ENCODE measurements around the gene BCAS4. TPM values are rescaled to one million over a fixed set of nuclear protein-coding genes. Genes with fewer than 3 reads are reported as not detected.
A peak's percentile ranks its signal among the peaks of the same experiment; 100 is the strongest.

BCAS4 gene
- total RNA-seq, 1 donor from 2014 or later: 9.3 TPM

DNA sequence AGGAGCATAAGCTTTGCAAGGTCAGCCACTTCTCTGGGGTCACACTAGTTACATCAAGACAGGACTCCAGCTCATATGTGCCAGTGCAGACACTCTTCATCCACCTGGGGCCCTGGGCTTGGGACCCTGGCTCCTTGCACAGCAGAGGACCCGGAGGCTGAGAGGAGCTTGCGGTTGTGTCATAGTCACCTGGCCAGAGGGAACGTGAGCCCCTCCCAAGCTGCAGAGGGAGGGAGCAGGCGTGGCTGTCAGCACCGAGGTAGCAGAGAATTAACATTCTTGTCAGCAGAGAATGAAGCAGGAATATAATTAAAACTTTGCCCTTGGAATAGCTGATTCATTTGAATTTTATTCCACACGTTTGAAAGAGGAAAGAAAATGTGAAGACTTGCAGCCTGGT lies 36.8 kb downstream of the BCAS4 start:
- H3K4me1 Mint-ChIP-seq (ENCODE audit: unreplicated experiment): peaks cover 4% of the 10 kb centered on the region
- no peaks in the 10 kb centered on the region for H3K27me3 Mint-ChIP-seq
- TF ChIP-seq, protein P1, sequence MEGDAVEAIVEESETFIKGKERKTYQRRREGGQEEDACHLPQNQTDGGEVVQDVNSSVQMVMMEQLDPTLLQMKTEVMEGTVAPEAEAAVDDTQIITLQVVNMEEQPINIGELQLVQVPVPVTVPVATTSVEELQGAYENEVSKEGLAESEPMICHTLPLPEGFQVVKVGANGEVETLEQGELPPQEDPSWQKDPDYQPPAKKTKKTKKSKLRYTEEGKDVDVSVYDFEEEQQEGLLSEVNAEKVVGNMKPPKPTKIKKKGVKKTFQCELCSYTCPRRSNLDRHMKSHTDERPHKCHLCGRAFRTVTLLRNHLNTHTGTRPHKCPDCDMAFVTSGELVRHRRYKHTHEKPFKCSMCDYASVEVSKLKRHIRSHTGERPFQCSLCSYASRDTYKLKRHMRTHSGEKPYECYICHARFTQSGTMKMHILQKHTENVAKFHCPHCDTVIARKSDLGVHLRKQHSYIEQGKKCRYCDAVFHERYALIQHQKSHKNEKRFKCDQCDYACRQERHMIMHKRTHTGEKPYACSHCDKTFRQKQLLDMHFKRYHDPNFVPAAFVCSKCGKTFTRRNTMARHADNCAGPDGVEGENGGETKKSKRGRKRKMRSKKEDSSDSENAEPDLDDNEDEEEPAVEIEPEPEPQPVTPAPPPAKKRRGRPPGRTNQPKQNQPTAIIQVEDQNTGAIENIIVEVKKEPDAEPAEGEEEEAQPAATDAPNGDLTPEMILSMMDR (conservative IDR thresholded peaks at IDR 0.05): no peak
- H3K9me3 Mint-ChIP-seq: no peaks in the 10 kb centered on the region
- no peaks in the 10 kb centered on the region for H3K36me3 Mint-ChIP-seq
- H3K27ac Mint-ChIP-seq: peak overlapping the region; percentile 68
- H3K4me3 Mint-ChIP-seq: no peak overlapping the region
- DNase-seq (ENCODE audit: extremely low spot score, unreplicated experiment): no peak

DNA sequence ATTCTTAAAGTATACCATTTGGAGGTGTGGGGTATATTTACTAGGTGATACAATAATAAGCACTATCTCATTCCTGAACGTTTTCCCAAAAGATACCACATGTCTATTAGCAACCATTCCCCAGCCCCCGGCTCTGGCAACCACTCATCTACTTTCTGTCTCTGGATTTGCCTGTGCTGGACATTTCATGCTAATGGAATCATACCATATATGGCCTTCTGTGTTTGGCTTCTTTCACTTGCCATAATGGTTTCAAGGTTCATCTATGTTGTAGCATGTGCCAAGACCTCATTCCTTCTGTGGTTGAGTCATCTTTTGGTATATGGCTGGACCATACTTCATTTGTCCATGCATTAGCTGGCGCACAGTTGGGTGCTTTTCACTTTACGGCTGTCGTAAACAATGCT lies 39.7 kb downstream of the BCAS4 start:
- no peaks in the 10 kb centered on the region for H3K9me3 Mint-ChIP-seq
- no peak overlapping the region for H3K27ac Mint-ChIP-seq
- peaks cover 16% of the 10 kb centered on the region for H3K4me1 Mint-ChIP-seq (ENCODE audit: unreplicated experiment)
- no peaks in the 10 kb centered on the region for H3K36me3 Mint-ChIP-seq
- no peaks in the 10 kb centered on the region for H3K27me3 Mint-ChIP-seq
- no peak overlapping the region for H3K4me3 Mint-ChIP-seq
- no peak for DNase-seq (ENCODE audit: extremely low spot score, unreplicated experiment)
- TF ChIP-seq, protein P1 (conservative IDR thresholded peaks at IDR 0.05): no peak

DNA sequence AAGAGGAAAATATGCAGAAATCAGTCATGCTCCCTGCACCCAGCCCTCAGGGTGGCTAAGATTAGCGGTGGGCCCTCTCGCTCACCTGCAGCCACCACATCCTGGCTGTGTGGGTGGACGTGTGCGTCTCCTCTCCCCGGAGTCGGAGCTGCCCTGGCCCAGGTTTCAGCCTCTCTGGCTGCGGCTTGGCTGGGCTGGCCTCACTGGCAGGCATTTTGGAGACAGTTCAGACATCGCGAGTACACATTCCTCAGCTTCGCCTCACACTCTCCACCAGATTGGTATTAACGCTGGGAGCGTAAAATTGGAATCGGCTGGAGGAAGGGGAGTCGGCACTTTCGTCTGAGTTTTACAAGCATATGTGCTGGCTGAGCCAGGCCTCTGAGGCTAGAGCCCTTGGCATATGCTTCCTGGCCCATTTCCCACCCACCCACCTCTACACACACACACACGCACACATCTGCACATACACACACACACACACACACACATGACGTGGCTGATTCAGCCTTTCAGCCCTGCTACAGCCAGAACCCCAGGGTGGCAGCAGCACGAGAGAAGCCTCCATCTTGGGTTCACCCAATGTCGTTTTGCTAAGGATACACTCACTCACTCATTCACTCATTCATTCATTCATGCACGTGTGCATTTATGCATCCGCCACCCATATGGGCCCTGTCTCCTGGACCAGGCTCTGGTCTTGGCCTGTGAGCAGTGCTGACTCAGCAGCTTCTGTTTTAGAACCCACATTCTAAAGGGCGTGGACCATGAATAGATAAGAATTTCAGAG lies 42.9 kb downstream of the BCAS4 start:
- Mint-ChIP-seq H3K27me3 (no peaks in the 10 kb centered on the region), H3K4me1 (ENCODE audit: unreplicated experiment) (peaks cover 21% of the 10 kb centered on the region), H3K4me3 (no peak overlapping the region), H3K9me3 (no peaks in the 10 kb centered on the region), H3K27ac (no peak overlapping the region), H3K36me3 (no peaks in the 10 kb centered on the region)
- TF ChIP-seq, protein P1 (conservative IDR thresholded peaks at IDR 0.05): no peak
- DNase-seq (ENCODE audit: extremely low spot score, unreplicated experiment): no peak

DNA sequence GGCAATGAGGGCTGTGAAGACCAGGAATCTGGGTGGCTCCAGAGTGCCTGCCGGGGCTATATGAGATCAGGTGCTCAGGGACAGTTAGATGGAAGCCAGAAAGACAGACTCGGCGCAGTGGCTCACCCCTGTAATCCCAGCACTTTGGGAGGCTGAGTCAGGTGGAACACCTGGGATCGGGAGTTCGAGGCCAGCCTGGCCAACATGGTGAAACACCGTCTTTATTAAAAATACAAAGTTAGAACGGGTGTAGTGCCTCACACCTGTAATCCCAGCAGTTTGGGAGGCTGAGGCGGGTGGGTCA lies 43.4 kb downstream of the BCAS4 start:
- Mint-ChIP-seq H3K27ac (no peak overlapping the region), H3K27me3 (no peaks in the 10 kb centered on the region), H3K4me3 (no peak overlapping the region), H3K36me3 (no peaks in the 10 kb centered on the region), H3K9me3 (no peaks in the 10 kb centered on the region), H3K4me1 (ENCODE audit: unreplicated experiment) (peaks cover 21% of the 10 kb centered on the region)
- no peak for DNase-seq (ENCODE audit: extremely low spot score, unreplicated experiment)
- TF ChIP-seq, protein P1 (conservative IDR thresholded peaks at IDR 0.05): no peak

DNA sequence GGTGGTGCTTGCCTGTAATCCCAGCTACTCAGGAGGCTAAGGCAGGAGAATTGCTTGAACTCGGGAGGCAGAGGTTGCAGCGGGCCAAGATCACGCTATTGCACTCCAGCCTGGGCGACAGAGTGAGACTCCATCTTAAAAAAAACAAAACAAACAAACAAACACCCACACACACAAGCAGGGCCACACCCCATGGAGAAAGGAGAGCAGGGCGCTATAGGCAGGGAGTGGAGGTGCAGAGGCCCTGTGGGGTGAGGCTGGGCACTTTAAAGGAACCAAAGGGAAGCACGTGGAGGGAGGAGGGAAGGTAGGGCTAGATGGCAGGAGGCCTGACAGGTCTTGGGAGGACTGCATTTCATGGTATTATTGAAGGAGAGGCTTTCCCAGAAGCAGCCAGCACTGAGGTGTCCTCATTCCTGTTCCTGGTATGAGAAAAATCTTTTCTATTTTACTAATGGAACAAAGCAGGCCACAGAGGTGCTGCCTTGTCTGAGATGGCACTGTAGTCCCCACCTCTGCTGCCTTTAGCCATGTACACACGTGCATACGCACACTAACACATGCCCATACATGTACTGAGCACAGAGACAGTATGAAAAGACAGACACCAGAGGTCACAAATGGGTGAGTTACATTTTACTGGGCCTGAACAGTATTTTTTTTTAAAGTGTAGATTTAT lies 44.0 kb downstream of the BCAS4 start:
- Mint-ChIP-seq H3K27ac (peak overlapping the region; percentile 85), H3K36me3 (no peaks in the 10 kb centered on the region), H3K4me3 (no peak overlapping the region), H3K9me3 (no peaks in the 10 kb centered on the region), H3K4me1 (ENCODE audit: unreplicated experiment) (peaks cover 21% of the 10 kb centered on the region), H3K27me3 (no peaks in the 10 kb centered on the region)
- no peak for DNase-seq (ENCODE audit: extremely low spot score, unreplicated experiment)
- TF ChIP-seq, protein P1 (conservative IDR thresholded peaks at IDR 0.05): no peak

Data from type B pancreatic cell (in vitro differentiated cells).